ENCODE results near the gene TXNRD3.

Gene TXNRD3

DNA sequence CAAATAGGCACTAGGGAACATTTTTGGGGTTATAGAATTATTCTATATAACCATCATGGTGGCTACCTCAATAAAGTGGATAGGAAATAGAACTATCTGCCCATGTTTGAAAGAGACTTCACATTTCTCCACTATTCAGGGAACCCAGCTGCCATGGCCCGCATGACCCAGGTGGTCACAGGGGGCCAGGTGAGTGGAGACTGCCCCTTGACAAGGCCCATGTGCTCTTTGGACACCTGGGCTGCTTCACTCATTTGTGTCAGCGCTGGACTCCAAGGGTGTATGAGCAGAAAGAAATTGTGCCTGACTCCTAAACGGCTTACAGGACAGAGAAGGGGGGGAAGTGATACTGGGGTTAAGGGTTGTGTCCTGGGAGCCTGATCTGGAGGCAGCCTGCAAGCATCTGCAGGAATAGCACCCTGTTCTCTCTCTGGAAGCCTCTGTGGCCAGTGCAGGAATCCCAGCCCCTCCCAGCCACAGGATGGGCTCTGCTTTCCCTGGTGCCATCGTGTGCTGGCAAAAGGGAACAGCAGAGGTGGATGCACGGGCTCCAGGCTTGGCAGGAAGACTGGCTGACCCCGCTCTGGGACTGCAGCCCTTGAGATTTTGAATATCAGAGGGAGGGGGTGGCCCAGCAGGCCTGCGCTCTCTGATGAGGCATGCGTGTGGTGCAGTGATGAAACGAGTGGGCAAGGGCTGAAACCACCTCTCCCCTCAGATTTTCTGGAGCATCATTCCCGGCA lies 87.1 kb downstream of the TXNRD3 start:
- H3K36me3 ChIP-seq (ENCODE audit: insufficient read depth, low read length): no peaks in the 10 kb centered on the region
- H3K9ac ChIP-seq (ENCODE audit: low read depth, low read length, poor library complexity, severe bottlenecking): no peak overlapping the region
- no peak overlapping the region for H3K4me3 ChIP-seq (ENCODE audit: low read length, poor library complexity, severe bottlenecking)
- H3K9me2 ChIP-seq (replicated peaks; ENCODE audit: low read depth, low read length): no peaks in the 10 kb centered on the region
- TF ChIP-seq, protein P1, sequence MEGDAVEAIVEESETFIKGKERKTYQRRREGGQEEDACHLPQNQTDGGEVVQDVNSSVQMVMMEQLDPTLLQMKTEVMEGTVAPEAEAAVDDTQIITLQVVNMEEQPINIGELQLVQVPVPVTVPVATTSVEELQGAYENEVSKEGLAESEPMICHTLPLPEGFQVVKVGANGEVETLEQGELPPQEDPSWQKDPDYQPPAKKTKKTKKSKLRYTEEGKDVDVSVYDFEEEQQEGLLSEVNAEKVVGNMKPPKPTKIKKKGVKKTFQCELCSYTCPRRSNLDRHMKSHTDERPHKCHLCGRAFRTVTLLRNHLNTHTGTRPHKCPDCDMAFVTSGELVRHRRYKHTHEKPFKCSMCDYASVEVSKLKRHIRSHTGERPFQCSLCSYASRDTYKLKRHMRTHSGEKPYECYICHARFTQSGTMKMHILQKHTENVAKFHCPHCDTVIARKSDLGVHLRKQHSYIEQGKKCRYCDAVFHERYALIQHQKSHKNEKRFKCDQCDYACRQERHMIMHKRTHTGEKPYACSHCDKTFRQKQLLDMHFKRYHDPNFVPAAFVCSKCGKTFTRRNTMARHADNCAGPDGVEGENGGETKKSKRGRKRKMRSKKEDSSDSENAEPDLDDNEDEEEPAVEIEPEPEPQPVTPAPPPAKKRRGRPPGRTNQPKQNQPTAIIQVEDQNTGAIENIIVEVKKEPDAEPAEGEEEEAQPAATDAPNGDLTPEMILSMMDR (conservative IDR thresholded peaks at IDR 0.05; ENCODE audit: low read length): no peak
- TF ChIP-seq EZH2phosphoT487 (IDR thresholded peaks at IDR 0.05; ENCODE audit: borderline replicate concordance): no peak
- no peaks in the 10 kb centered on the region for H3F3A ChIP-seq (ENCODE audit: low read depth)
- no peak overlapping the region for H2AFZ ChIP-seq (ENCODE audit: low read length)
- H3K9me3 ChIP-seq (ENCODE audit: insufficient read depth, low read depth, low read length): no peaks in the 10 kb centered on the region; the same call in 1 of the 2 replicates
- no peak overlapping the region for H3K4me2 ChIP-seq (ENCODE audit: low read depth, low read length, poor library complexity, severe bottlenecking)
- H3K27me3 ChIP-seq (ENCODE audit: insufficient read depth, low read length, poor library complexity, severe bottlenecking): no peaks in the 10 kb centered on the region
- no peaks in the 10 kb centered on the region for H3K4me1 ChIP-seq (ENCODE audit: insufficient read depth, low read length, poor library complexity, severe bottlenecking)
- H4K20me1 ChIP-seq (ENCODE audit: insufficient read depth, low read length, poor library complexity, severe bottlenecking): no peaks in the 10 kb centered on the region
- no peaks in the 10 kb centered on the region for H3K79me2 ChIP-seq (ENCODE audit: insufficient read depth, low read length)

DNA sequence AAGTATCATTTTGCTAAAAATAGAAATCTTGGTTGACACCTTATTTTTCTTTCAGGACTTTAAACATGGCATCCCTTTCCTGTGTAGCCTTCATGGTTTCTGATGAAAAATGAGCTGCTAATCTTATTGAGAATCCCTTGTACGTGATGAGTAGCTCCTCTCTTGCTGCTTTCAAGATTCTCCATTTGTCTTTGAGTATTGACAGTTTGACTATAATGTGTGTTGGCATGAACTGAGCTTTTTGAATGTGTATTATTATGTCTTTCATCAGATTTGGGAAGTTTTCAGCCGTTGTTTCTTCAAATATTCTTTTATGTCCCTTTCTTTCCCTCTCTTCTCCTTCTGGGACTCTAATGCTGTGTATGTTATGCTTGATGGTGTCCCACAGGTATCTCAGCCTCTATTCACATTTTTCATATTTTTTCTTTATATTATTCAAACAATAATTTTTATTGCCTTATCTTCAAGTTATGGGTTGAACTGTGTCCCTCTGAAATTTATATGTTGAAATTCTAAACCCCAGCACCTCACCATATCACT lies 92.1 kb downstream of the TXNRD3 start:
- no peaks in the 10 kb centered on the region for H3K36me3 ChIP-seq (ENCODE audit: insufficient read depth, low read length)
- no peaks in the 10 kb centered on the region for H3K4me1 ChIP-seq (ENCODE audit: insufficient read depth, low read length, poor library complexity, severe bottlenecking)
- no peaks in the 10 kb centered on the region for H3K27me3 ChIP-seq (ENCODE audit: insufficient read depth, low read length, poor library complexity, severe bottlenecking)
- no peak overlapping the region for H3K4me2 ChIP-seq (ENCODE audit: low read depth, low read length, poor library complexity, severe bottlenecking)
- no peaks in the 10 kb centered on the region for H4K20me1 ChIP-seq (ENCODE audit: insufficient read depth, low read length, poor library complexity, severe bottlenecking)
- no peak overlapping the region for H3K4me3 ChIP-seq (ENCODE audit: low read length, poor library complexity, severe bottlenecking)
- no peaks in the 10 kb centered on the region for H3K9me2 ChIP-seq (replicated peaks; ENCODE audit: low read depth, low read length)
- H2AFZ ChIP-seq (ENCODE audit: low read length): no peak overlapping the region
- H3K9ac ChIP-seq (ENCODE audit: low read depth, low read length, poor library complexity, severe bottlenecking): no peak overlapping the region
- no peak for TF ChIP-seq EZH2phosphoT487 (IDR thresholded peaks at IDR 0.05; ENCODE audit: borderline replicate concordance)
- TF ChIP-seq, protein P1 (conservative IDR thresholded peaks at IDR 0.05; ENCODE audit: low read length): no peak
- H3F3A ChIP-seq (ENCODE audit: low read depth): no peaks in the 10 kb centered on the region
- no peaks in the 10 kb centered on the region for H3K79me2 ChIP-seq (ENCODE audit: insufficient read depth, low read length)
- H3K9me3 ChIP-seq (ENCODE audit: insufficient read depth, low read depth, low read length): peaks cover 4% of the 10 kb centered on the region

DNA sequence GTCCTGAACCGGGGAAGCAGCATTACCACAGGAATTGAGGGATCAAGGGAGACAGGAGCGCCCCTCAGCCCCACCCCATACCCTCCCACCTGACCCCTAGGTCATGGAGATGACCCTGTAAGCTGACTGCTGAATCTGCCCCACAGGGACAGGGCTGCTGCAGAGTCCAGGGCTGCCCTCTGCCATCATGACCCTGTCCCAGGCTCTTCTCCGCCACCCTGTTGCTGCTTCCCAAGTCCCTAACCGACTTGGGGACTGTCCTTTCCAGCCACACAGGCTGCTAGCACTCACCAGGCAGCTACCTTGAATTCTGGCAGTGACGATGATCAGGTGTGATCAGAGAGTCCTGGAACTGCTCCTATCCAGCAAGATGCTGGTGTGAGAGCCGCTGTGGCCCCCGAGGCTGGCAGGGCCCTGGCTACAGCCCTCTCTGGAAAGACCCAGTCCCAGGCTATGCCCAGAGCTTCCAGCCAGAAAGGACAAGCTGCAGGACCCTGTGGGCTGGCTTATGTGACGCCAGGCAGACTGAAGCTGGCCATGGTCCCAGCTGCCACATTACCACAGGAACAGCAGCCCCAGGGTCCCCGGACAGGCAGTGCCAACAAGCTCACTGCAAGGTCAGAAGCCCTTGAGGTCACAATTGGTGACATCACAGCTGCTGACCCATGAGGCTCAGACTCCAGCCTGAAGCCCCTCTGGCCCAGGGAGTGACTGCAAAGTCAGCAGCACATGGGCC lies 96.4 kb downstream of the TXNRD3 start, which contains the start of gene C3orf22:
TSS of gene C3orf22 (minus strand) at position 597 of the 736 bp plus-strand sequence. CDS start 5,542 bp downstream, outside the sequence.
- H3F3A ChIP-seq (ENCODE audit: low read depth): no peaks in the 10 kb centered on the region
- H3K36me3 ChIP-seq (ENCODE audit: insufficient read depth, low read length): no peaks in the 10 kb centered on the region
- no peaks in the 10 kb centered on the region for H3K9me2 ChIP-seq (replicated peaks; ENCODE audit: low read depth, low read length)
- H2AFZ ChIP-seq (ENCODE audit: low read length): no peak within 1 kb of the TSS
- H3K4me1 ChIP-seq (ENCODE audit: insufficient read depth, low read length, poor library complexity, severe bottlenecking): no peaks in the 10 kb centered on the region
- TF ChIP-seq, protein P1 (conservative IDR thresholded peaks at IDR 0.05; ENCODE audit: low read length): no peak
- no peak for TF ChIP-seq EZH2phosphoT487 (IDR thresholded peaks at IDR 0.05; ENCODE audit: borderline replicate concordance)
- H3K27me3 ChIP-seq (ENCODE audit: insufficient read depth, low read length, poor library complexity, severe bottlenecking): no peaks in the 10 kb centered on the region
- no peaks in the 10 kb centered on the region for H3K79me2 ChIP-seq (ENCODE audit: insufficient read depth, low read length)
- H3K9ac ChIP-seq (ENCODE audit: low read depth, low read length, poor library complexity, severe bottlenecking): no peak within 1 kb of the TSS
- H3K9me3 ChIP-seq (ENCODE audit: insufficient read depth, low read depth, low read length): peaks cover 4% of the 10 kb centered on the region
- H4K20me1 ChIP-seq (ENCODE audit: insufficient read depth, low read length, poor library complexity, severe bottlenecking): no peaks in the 10 kb centered on the region
- no peak within 1 kb of the TSS for H3K4me2 ChIP-seq (ENCODE audit: low read depth, low read length, poor library complexity, severe bottlenecking)
- H3K4me3 ChIP-seq (ENCODE audit: low read length, poor library complexity, severe bottlenecking): no peak within 1 kb of the TSS
